ENCODE results near the gene PSMA6.
"Not testable (repeated sequence)": the region's sequence is repeated elsewhere in the genome, so short reads cannot be mapped to it uniquely, and the experiment has no call there.

DNA sequence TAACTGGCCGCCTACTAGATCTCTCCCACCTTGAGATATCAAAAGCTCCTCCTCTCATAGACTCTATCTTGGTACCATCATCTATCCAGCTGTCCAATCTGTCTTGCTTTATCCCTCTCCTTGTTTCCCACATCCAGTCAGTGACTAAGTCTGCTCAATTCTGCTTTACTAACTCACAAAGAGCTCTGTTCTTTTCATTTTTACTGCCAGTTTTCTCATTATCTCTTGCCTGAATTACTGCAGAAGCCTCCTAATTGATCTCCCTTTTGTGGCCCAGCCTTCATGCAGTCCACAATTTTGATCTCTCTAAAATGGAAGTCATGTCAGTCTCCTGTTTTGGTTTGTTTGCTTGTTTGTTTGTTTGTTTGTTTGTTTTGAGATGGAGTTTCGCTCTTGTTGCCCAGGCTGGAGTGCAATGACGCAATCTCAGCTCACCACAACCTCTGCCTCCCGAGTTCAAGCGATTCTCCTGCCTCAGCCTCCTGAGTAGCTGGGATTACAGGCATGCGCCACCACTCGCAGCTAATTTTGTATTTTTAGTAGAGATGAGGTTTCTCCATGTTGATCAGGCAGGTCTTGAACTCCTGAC lies 38.1 kb upstream of the PSMA6 start:
- not testable (repeated sequence) for TF ChIP-seq NFRKB (IDR thresholded peaks at IDR 0.05); LEF1 (IDR thresholded peaks at IDR 0.05; ENCODE audit: borderline replicate concordance); ELF4 (IDR thresholded peaks at IDR 0.05)
